SK-N-SH (cell line): ENCODE results near the gene CYP2A13. TPM values are rescaled to one million over a fixed set of nuclear protein-coding genes. Genes with fewer than 3 reads are reported as not detected.

Experiments used
- CTCF ChIA-PET: fragments of 300-600, 350-600 bp; formaldehyde crosslinking; extraction: SDS; loops from one replicate; lab custom pipeline; 2021; lab: Yijun Ruan, JAX
- POLR2A ChIA-PET: fragments of 350-600 bp; sonication (Branson Sonifier 250); formaldehyde crosslinking; extraction: SDS; loops from one replicate; lab custom pipeline; 2020; ENCODE audit warnings: antibody characterized with exemption, inconsistent platforms; lab: Yijun Ruan, JAX
- DNase-seq: peaks from one replicate; pipeline ENCODE4 v3.0.0; 2012
- H2AFZ ChIP-seq: fragments of 200-600 bp; sonication (generic); 2 replicates; pipeline ENCODE4 v1.8.1; 2016; ENCODE audit warnings: antibody characterized with exemption, mild to moderate bottlenecking, low read depth
- H3F3A ChIP-seq: fragments of 200-600 bp; sonication (generic); replicated peaks from 2 replicates; pipeline ENCODE3; 2016; ENCODE audit warnings: antibody characterized with exemption, mild to moderate bottlenecking; ENCODE audit not compliant: insufficient read depth
- H3K27ac ChIP-seq, 2 experiments: fragments of 200-500 bp in 1 of 2; fragments of 200-600 bp in 1 of 2; sonication (Bioruptor generic) in 1 of 2; sonication (generic), shearing (Covaris generic) in 1 of 2; 2 replicates each; pipeline versions ENCODE4 v1.5.1 to v1.6.1; 2014 to 2016; ENCODE audit warnings: low read depth in 2 of 2, inconsistent platforms in 1 of 2, low read length in 1 of 2, mild to moderate bottlenecking in 1 of 2, mixed read lengths in 1 of 2
- H3K27me3 ChIP-seq: fragments of 200-600 bp; sonication (generic), shearing (Covaris generic); 2 replicates; pipeline ENCODE4 v1.6.1; 2016; ENCODE audit warnings: mixed run types; ENCODE audit not compliant: insufficient read depth
- H3K36me3 ChIP-seq, 2 experiments: fragments of 200-500 bp in 1 of 2; fragments of 200-600 bp in 1 of 2; sonication (Bioruptor generic) in 1 of 2; sonication (generic) in 1 of 2; replicated peaks in 1 of 2; 2 replicates each; pipeline versions ENCODE3 to v1.5.1; 2014 to 2016; ENCODE audit warnings: low read length in 1 of 2, mild to moderate bottlenecking in 1 of 2; ENCODE audit not compliant: insufficient read depth in 2 of 2, control insufficient read depth in 1 of 2
- H3K4me1 ChIP-seq, 2 experiments: fragments of 200-500 bp in 1 of 2; fragments of 200-600 bp in 1 of 2; sonication (Bioruptor generic) in 1 of 2; sonication (generic), shearing (Covaris generic) in 1 of 2; 2 replicates each; pipeline versions ENCODE4 v1.5.1 to v1.6.1; 2014 to 2016; ENCODE audit warnings: low read depth in 1 of 2, low read length in 1 of 2, mixed run types in 1 of 2; ENCODE audit not compliant: insufficient read depth in 2 of 2, control insufficient read depth in 1 of 2
- H3K4me2 ChIP-seq: fragments of 200-600 bp; sonication (generic), shearing (Covaris generic); 2 replicates; pipeline ENCODE4 v1.6.1; 2017; ENCODE audit warnings: mixed run types
- H3K4me3 ChIP-seq, 2 experiments: fragments of 200-500 bp in 1 of 2; fragments of 200-600 bp in 1 of 2; sonication (Bioruptor generic) in 1 of 2; sonication (generic), shearing (Covaris generic) in 1 of 2; 2 replicates each; pipeline versions ENCODE4 v1.5.1 to v1.8.1; 2014 to 2016; ENCODE audit warnings: low read depth in 2 of 2, inconsistent platforms in 1 of 2, low read length in 1 of 2, mild to moderate bottlenecking in 1 of 2, mixed read lengths in 1 of 2, moderate library complexity in 1 of 2
- H3K79me2 ChIP-seq: fragments of 200-600 bp; sonication (generic); 2 replicates; pipeline ENCODE4 v1.8.1; 2017; ENCODE audit warnings: mild to moderate bottlenecking; ENCODE audit not compliant: insufficient read depth
- H3K9ac ChIP-seq: fragments of 200-600 bp; sonication (generic); 2 replicates; pipeline ENCODE4 v1.6.1; 2017; ENCODE audit warnings: mixed run types
- H3K9me2 ChIP-seq: fragments of 200-600 bp; sonication (generic); 2 replicates; pipeline ENCODE4 v1.6.1; 2017; ENCODE audit warnings: mixed run types
- H3K9me3 ChIP-seq: fragments of 200-600 bp; sonication (generic); 2 replicates; pipeline ENCODE4 v1.6.1; 2017; ENCODE audit warnings: mixed run types, mild to moderate bottlenecking, moderate library complexity
- H4K20me1 ChIP-seq: fragments of 200-600 bp; sonication (generic); 2 replicates; pipeline ENCODE4 v1.6.1; 2017; ENCODE audit warnings: mild to moderate bottlenecking, mixed run types; ENCODE audit not compliant: insufficient read depth
- FOXJ3 ChIP-seq: sonication (generic); formaldehyde crosslinking; IDR thresholded peaks from 2 replicates; pipeline ENCODE4 v1.5.1; 2020; ENCODE audit warnings: mild to moderate bottlenecking, missing genetic modification reagents
- GABPA ChIP-seq: IDR thresholded peaks from 2 replicates; pipeline ENCODE4 v1.4.0; 2012; ENCODE audit warnings: low read depth, mild to moderate bottlenecking
- GATA2 ChIP-seq: sonication (generic); formaldehyde crosslinking; IDR thresholded peaks from 2 replicates; pipeline ENCODE4 v1.5.0; 2020; ENCODE audit warnings: mild to moderate bottlenecking, missing genetic modification reagents
- MXI1 ChIP-seq: IDR thresholded peaks from 2 replicates; pipeline ENCODE4 v1.6.1; 2012; ENCODE audit warnings: mild to moderate bottlenecking, low read depth, low read length, improper control_type of control experiment
- PBX3 ChIP-seq: IDR thresholded peaks from 2 replicates; pipeline ENCODE4; 2012
- RAD21 ChIP-seq: IDR thresholded peaks from 2 replicates; pipeline ENCODE4 v1.6.1; 2012; ENCODE audit warnings: mild to moderate bottlenecking, low read length
- REST ChIP-seq: IDR thresholded peaks from 2 replicates; pipeline ENCODE4 v1.6.1; 2012; ENCODE audit warnings: mild to moderate bottlenecking, low read depth, low read length, moderate library complexity
- RFX5 ChIP-seq: IDR thresholded peaks from 2 replicates; pipeline ENCODE4 v1.6.1; 2012; ENCODE audit warnings: mild to moderate bottlenecking, improper control_type of control experiment, low read length
- SMC3 ChIP-seq: IDR thresholded peaks from 2 replicates; pipeline ENCODE4 v1.6.1; 2012; ENCODE audit warnings: low read depth, low read length, improper control_type of control experiment
- TAF1 ChIP-seq: IDR thresholded peaks from 2 replicates; pipeline ENCODE4 v1.6.1; 2012; ENCODE audit warnings: low read depth, mild to moderate bottlenecking, low read length, moderate library complexity, borderline replicate concordance
- TCF12 ChIP-seq: IDR thresholded peaks from 2 replicates; pipeline ENCODE4 v1.4.0; 2012
- TEAD4 ChIP-seq: IDR thresholded peaks from 2 replicates; pipeline ENCODE4 v1.4.0; 2012; ENCODE audit warnings: mild to moderate bottlenecking, borderline replicate concordance; ENCODE audit not compliant: insufficient read depth
- ZBTB33 ChIP-seq: IDR thresholded peaks from 2 replicates; pipeline ENCODE4 v1.4.0; 2012; ENCODE audit warnings: low read depth, borderline replicate concordance
- WGBS: methylation state at CpG from one replicate; pipeline ENCODE4 v1.1.6; 2017; ENCODE audit warnings: low lambda C conversion rate; 5-methylcytosine and 5-hydroxymethylcytosine counted together
- polyA plus RNA-seq, 3 experiments: library from polyadenylated mRNA; depleted of rRNA; stranded (reverse); fragments of >200 nt; gene quantifications; 2 replicates each; pipeline ENCODE4 v1.2.3, GENCODE V29; 2012
- TF ChIP-seq, protein P1 (sequence below): IDR thresholded peaks from 2 replicates; pipeline ENCODE4 v1.4.0; 2012; ENCODE audit warnings: low read depth, borderline replicate concordance

Gene CYP2A13
- not detected in 2 replicates for polyA plus RNA-seq (2012; rRNA removed)
- not detected in 2 replicates for polyA plus RNA-seq (2012; cell fraction: cytosol; rRNA removed)
- polyA plus RNA-seq (2012; cell fraction: nucleus; rRNA removed): not detected in 2 replicates

- WGBS: 10% methylated on average over 2 of the region's 2 CpGs
Observed at GRCh38 chr19:41088151-41088550, at the start of gene CYP2A13. CYP2A13 (plus strand) TSS chr19:41088451; CDS start chr19:41088472, 21 bp downstream.

More at GRCh38 chr19:41088151-41088550, at the start of gene CYP2A13:
- no peak for DNase-seq
- H3K27me3 ChIP-seq: peaks cover 42% of the 10 kb centered on the region
- no peak within 1 kb of the TSS for H3K27ac ChIP-seq
- no peaks in the 10 kb centered on the region for H3F3A ChIP-seq
- H3K9me3 ChIP-seq: no peaks in the 10 kb centered on the region
- H3K4me2 ChIP-seq: no peak within 1 kb of the TSS
- no peaks in the 10 kb centered on the region for H4K20me1 ChIP-seq
- no peak within 1 kb of the TSS for H2AFZ ChIP-seq
- CTCF ChIA-PET: no interaction called here
- H3K4me3 ChIP-seq: no peak within 1 kb of the TSS
- H3K36me3 ChIP-seq: no peaks in the 10 kb centered on the region
- H3K9me2 ChIP-seq: no peaks in the 10 kb centered on the region
- TF ChIP-seq GABPA: no peak
- no peak for TF ChIP-seq PBX3
- TF ChIP-seq TAF1: no peak
- TF ChIP-seq REST: no peak
- no peak for TF ChIP-seq SMC3
- TF ChIP-seq ZBTB33: no peak
- TF ChIP-seq, protein P1, sequence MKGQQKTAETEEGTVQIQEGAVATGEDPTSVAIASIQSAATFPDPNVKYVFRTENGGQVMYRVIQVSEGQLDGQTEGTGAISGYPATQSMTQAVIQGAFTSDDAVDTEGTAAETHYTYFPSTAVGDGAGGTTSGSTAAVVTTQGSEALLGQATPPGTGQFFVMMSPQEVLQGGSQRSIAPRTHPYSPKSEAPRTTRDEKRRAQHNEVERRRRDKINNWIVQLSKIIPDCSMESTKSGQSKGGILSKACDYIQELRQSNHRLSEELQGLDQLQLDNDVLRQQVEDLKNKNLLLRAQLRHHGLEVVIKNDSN: no peak
- TF ChIP-seq GATA2 (CRISPR knock-in tag): no peak
- TF ChIP-seq TEAD4: no peak
- TF ChIP-seq TCF12: no peak
- TF ChIP-seq MXI1: no peak
- TF ChIP-seq RFX5: no peak
- TF ChIP-seq FOXJ3 (CRISPR knock-in tag): no peak
- TF ChIP-seq RAD21: no peak
- H3K9ac ChIP-seq: no peak within 1 kb of the TSS
- H3K4me1 ChIP-seq: no peaks in the 10 kb centered on the region
- POLR2A ChIA-PET: no interaction called here
- H3K79me2 ChIP-seq: no peaks in the 10 kb centered on the region
